ENCODE measurements around the gene RHBDL2.
"Not testable (repeated sequence)": the region's sequence is repeated elsewhere in the genome, so short reads cannot be mapped to it uniquely, and the experiment has no call there.

Gene RHBDL2

DNA sequence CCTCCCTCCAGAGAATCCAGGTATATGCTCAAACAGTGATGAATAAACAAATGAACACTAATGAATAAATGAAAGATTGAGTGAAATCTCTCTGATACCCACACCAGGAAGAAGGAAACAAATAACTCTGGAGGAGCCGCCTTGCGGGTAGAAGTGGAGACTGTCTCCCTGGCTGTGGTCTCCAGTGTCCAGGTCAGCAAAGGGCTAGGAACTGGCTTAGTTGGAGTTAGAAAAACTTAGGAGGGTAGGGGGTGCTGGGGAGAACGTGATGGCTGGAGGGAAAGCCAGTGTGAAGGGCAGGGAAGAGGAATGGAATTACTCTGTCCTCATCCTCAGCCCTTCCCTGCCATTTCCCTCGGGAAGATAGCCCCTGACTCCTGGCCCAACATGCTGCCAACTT is 537 bp downstream of the RHBDL2 start:
- in situ Hi-C loops (cut with HindIII; ENCODE audit: low pct_ligation_motif_present, low pct_unique_long_range_greater_than_20kb, low sequenced_read_pairs), result no loop called here
- peak; percentile 21 for DNase-seq

DNA sequence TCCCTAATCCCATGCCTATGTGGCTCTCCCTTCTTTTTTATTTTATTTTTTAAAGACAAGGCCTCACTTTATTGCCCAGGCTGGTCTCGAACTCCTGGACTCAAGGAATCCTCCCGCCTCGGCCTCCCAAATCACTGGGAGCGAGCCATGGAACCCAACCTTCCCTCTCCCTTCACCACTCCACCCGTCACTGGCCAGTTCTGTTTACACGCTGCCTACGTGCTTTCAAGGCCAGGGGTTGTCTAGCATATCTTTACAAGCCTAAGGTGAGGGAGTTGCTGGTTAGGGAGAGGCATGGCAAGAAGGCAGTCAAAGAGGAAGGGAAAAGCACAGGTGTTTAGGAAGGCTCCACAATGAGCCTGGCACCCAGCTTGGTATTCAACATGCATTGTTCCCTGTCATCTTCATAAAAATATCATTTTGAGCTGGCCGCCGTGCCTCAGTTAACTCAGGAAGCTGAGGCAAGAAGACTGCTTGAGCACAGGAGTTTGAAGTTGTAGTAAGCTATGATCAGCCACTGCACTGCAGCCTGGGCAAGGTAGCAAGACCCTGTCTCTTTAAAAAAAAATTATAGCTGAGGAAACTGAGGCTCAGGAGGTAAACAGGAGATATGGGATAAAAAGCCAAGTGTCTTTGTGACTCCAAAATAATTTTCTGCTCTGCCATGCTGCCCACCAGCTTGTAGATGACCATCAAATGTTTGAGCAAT is 1.1 kb downstream of the RHBDL2 start:
- in situ Hi-C loops (cut with HindIII; ENCODE audit: low pct_ligation_motif_present, low pct_unique_long_range_greater_than_20kb, low sequenced_read_pairs), result no loop called here
- no peak for DNase-seq

DNA sequence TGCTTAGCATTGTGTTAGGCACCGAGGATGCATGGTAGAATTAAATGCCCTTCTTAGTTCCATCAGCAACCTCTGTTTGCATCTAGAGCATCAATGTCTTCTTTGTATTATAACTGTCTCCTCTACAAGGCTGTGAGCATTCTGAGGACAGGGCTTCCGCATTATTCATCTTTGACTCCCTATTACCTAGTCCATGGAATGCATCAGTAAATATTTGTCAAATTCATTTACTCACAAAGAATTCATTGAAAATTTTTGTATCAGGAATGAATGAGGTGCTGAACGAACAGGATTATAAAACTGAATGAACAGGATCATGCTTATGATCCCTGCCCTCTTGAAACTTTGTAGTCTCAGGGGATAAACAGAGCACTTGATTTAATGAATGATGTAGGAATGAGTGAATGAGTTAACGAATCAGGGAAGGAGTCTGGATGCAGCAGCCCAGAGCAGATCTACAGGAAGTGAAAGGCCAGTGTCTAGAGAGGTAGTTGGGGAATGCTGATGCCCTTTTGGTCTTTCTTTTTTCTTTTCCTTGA is 2.8 kb downstream of the RHBDL2 start:
- in situ Hi-C loops (cut with HindIII; ENCODE audit: low pct_ligation_motif_present, low pct_unique_long_range_greater_than_20kb, low sequenced_read_pairs), result no loop called here
- DNase-seq, result no peak

DNA sequence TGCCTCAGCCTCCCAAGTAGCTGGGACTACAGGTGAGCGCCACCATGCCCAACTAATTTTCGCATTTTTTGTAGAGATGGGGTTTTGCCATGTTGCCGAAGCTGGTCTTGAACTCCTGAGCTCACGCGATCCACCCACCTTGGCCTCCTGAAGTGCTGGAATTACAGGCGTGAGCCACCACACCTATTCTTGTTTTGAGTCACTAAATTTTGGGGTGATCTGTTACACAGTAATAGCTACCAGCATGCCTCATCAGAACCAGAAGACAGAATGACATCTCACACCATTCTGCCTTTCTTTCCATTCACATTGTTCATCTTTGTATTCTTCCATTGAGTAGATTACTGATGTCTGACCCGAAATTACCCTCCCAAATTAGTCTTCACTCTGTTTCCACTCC is 9.1 kb downstream of the RHBDL2 start:
- no peak for DNase-seq
- in situ Hi-C loops (cut with HindIII; ENCODE audit: low pct_ligation_motif_present, low pct_unique_long_range_greater_than_20kb, low sequenced_read_pairs), result no loop called here

DNA sequence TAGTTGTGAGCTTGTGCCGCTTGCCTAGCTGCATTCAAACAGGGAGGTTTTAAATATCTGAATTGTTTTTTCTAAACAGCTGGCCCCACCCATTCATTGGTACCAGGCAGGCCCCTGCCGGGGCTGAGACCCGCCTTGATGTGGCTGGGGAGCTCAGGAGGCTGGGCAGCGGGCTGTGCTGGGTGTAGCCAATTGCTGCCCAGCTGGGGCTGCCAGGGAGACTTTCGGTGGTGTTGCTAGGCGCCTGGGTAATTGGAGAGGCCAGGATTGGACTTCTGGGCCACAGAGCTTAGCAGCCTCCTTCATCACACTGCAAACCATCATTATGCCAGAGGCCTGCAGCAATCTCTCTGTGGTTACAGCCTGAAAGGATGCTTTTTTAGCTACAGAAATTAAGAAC is 12.2 kb downstream of the RHBDL2 start:
- no peak for DNase-seq
- in situ Hi-C loops (cut with HindIII; ENCODE audit: low pct_ligation_motif_present, low pct_unique_long_range_greater_than_20kb, low sequenced_read_pairs), result no loop called here

DNA sequence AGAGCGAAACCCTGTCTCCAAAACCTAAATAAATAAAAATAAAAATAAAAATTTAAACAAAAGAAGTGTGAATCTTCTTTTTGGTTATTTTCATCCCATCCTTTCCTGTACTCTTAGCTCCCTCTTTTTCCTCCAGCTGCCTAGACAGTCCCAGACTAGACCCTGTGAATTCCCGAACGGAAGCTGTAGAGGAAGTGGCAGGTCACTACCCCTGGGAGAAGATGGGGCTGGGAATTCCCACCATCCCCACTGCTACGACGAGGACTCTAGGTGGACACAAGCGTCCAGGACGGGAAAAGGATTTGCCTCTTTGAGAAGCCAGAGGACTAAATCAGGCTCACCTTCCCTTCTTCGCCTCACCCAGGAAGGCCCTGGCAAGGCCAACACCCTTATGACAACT is 12.6 kb downstream of the RHBDL2 start:
- in situ Hi-C loops (cut with HindIII; ENCODE audit: low pct_ligation_motif_present, low pct_unique_long_range_greater_than_20kb, low sequenced_read_pairs), result no loop called here
- DNase-seq, result no peak

DNA sequence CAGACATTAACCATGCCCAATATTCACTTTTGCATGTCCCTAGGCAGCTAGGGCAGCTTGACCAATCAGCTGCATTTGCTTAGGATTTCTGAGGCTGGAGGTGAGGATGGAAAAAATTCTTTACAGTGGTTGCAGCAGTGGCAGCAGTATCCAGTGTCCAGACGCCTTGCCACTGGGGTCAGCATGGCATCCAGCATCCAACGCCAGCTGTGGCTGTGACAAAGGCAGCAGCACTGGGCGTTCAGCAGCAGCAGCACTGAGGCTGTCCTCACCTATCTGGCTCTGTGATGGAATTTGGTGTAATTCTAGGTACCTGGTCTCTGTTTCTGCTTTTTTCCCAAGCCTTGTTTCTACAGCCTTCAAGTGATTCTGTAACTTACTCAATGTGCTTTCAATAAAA is 15.5 kb downstream of the RHBDL2 start:
- DNase-seq, result no peak
- in situ Hi-C loops (cut with HindIII; ENCODE audit: low pct_ligation_motif_present, low pct_unique_long_range_greater_than_20kb, low sequenced_read_pairs), result no loop called here

DNA sequence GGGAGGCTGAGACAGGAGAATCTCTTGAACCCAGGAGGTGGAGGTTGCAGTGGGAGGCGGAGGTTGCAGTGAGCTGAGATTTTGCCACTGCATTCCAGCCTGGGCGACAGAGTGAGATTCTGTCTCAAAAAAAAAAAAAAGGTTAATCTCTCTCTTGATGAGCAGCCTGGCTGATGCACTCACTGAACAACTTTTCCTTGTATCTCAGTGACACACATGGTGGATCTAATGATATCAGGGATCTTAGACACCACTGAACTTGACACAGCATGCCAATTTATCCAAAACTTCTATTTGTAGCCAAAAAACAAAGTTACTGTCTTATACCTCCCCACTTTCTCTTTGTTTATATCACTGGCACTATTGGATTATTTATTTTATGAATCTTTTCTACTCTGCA is 16.2 kb downstream of the RHBDL2 start:
- DNase-seq, result no peak
- in situ Hi-C loops (cut with HindIII; ENCODE audit: low pct_ligation_motif_present, low pct_unique_long_range_greater_than_20kb, low sequenced_read_pairs), result no loop called here

DNA sequence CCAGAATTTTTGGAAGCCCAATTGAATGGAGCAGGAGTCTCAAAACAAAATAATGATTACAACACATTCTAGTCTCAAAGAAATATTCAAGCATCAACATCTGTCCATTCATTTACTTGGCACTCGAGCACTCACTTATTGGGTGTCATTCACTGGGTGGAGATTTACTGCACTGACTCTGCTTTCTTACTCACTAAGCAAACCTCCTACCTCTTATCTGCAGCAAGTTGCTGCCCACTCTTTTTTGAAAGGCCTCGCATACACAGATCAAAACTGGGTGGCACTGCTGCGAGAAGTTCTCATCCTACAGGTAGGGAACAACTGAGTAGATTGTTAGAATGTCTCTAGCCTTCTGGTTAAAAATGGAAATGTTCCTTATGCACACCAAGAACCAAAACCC is 18.0 kb downstream of the RHBDL2 start:
- in situ Hi-C loops (cut with HindIII; ENCODE audit: low pct_ligation_motif_present, low pct_unique_long_range_greater_than_20kb, low sequenced_read_pairs), result no loop called here
- DNase-seq, result no peak

DNA sequence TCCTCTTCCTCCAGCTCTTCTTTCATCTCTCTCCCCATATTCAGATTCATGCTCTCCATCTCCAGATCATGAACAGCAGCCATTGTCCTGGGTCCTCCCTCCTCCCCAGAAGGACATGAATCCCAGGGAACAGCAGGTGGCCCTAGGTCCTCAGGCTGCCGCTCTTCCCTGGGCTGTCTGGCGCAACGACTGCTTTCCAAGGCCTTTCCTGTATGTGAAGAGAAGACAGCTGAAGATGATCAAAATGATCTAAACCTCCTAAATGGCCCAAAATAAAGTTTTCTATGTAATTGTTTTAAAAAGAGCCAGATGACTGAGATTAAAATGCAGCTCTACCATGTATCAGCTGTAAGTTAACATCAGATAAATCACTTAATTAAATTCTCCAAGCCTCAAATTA is 22.5 kb downstream of the RHBDL2 start:
- in situ Hi-C loops (cut with HindIII; ENCODE audit: low pct_ligation_motif_present, low pct_unique_long_range_greater_than_20kb, low sequenced_read_pairs), result no loop called here
- DNase-seq, result no peak

DNA sequence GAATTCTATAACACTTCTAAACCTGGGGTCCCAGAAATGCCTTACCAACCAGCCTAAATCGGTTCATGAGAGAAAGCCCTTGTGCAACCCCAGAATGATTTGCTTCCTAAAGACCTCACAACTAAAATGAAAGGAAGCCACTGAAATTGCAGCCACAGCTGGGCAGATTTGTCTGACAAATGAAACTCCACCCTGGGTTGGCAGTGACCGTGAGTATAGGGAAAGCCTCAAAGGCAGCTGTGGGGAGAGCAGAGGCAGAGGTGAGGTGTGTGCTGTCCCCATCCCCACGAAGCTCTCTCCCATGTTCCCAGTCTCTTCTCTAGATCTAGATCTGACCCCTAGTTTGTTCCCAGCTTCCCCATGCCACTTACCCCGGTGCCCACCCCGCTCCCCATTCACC is 23.1 kb downstream of the RHBDL2 start:
- DNase-seq, result no peak
- in situ Hi-C loops (cut with HindIII; ENCODE audit: low pct_ligation_motif_present, low pct_unique_long_range_greater_than_20kb, low sequenced_read_pairs), result no loop called here

DNA sequence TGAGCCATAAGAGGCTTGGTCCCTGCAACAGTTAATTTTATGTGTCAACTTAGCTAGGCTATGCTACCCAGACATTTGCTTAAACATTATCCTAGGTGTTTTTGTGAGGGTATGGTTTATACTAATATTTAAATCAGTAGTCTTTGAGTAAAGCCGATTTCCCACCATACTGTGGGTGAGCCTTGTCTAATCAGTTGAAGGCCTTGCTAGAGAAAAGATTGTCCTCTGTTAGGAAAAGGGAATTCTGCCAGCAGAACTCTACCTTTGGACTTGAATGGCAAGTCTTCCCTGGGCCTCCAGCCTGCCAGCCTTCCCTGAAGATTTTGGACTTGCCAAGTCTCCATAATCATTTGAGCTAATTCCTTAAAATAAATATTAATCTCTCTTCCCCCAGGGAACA is 23.9 kb downstream of the RHBDL2 start:
- no peak for DNase-seq
- in situ Hi-C loops (cut with HindIII; ENCODE audit: low pct_ligation_motif_present, low pct_unique_long_range_greater_than_20kb, low sequenced_read_pairs), result no loop called here

DNA sequence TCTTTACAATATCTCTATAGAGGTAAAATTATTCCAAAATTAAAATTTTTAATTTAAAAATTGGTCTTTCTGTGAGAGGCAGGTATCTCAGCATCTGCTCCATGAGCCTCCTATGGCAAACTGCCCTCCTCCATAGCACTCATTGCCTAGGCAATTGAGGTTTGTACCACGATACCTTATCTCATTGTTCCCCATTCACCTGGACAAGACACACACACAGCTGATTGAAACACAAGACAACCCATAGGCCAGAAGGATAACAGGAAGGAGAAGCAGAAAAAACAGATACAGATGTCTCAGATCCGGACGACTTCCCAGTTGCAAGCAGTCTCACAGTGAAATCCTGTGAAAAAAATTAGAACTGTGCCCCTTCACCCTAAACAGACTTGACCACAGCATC is 24.3 kb downstream of the RHBDL2 start:
- no peak for DNase-seq
- in situ Hi-C loops (cut with HindIII; ENCODE audit: low pct_ligation_motif_present, low pct_unique_long_range_greater_than_20kb, low sequenced_read_pairs), result no loop called here

DNA sequence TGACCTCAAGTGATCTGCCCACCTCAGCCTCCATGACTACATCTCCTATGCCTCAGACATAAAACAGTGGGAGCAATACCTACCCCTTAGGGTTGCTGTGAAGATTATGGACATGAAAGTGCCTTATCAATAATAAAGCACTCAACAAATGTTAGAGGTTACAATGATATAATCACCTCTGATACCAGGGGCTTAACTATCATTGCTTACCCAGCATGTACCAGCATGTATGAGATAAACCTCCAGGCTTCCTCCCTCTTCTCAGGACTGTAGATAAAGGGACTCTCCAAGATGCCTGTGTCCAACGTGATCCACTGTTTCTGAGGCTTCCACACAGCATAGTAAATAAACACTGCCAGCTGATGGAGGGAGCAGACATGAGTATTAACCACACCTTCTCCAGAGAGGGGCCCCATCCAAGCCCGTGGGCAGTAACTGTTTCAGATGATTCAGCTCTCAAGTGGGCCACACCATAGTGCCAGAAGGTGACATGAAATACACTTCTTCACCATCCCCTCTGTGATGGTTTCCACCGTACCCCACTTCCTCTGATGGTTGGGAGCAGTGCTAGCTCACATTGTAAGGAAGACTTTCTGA is 26.2 kb downstream of the RHBDL2 start:
- in situ Hi-C loops (cut with HindIII; ENCODE audit: low pct_ligation_motif_present, low pct_unique_long_range_greater_than_20kb, low sequenced_read_pairs), result no loop called here
- DNase-seq, result no peak

DNA sequence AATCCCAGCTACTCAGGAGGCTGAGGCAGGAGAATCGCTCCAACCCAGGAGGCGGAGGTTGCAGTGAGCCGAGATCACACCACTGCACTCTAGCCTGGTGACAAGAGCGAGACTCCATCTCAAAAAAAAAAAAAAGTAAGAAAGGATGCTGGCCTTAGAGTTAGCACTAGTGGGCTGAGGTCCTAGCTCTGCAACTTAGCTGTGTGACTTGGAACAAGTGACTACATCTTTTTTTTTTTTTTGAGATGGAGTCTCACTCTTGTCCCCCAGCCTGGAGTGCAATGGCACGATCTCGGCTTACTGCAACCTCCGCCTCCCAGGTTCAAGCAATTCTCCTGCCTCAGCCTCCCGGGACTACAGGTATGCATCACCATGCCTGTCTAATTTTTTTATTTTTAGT is 26.7 kb downstream of the RHBDL2 start:
- DNase-seq; in situ Hi-C loops (cut with HindIII; ENCODE audit: low pct_ligation_motif_present, low pct_unique_long_range_greater_than_20kb, low sequenced_read_pairs): not testable (repeated sequence)

DNA sequence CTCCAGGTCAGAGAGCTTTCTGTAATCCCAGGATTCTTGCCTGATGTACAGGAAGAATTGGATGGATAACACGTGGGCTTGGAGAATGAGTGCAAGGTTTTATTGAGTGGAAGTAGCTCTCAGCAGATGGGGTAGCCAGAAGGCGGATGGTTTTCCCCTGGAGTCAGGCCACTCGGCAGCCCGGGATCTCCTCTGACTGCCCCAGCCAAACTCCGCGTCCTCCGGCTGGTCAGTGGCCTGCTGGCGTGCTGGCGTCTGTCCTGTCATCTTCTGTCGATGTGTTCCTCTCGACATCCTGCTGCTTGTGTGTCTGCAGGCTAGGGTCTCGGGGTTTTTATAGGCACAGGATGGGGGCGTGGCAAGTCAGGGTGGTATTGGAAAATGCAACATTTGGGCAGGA is 32.8 kb downstream of the RHBDL2 start:
- in situ Hi-C loops (cut with HindIII; ENCODE audit: low pct_ligation_motif_present, low pct_unique_long_range_greater_than_20kb, low sequenced_read_pairs), result no loop called here
- DNase-seq, result no peak

DNA sequence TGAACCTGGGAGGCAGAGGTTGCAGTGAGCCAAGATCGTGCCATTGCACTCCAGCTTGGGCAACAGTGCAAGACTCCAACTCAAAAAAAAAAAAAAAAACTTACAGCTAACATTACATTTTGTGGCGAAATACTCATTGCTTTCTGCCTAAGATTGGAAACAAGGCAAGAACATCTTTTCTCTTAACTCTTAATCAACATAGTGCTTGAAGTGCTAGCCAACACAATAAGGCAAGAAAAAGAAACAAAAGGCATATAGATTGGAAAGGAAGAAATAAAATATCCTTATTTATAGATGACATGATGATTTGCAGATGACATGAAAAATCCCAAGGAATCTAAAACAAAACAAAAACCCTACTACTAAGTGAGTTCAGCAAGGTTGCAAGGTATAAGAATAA is 35.6 kb downstream of the RHBDL2 start:
- in situ Hi-C loops (cut with HindIII; ENCODE audit: low pct_ligation_motif_present, low pct_unique_long_range_greater_than_20kb, low sequenced_read_pairs), result no loop called here
- no peak for DNase-seq

DNA sequence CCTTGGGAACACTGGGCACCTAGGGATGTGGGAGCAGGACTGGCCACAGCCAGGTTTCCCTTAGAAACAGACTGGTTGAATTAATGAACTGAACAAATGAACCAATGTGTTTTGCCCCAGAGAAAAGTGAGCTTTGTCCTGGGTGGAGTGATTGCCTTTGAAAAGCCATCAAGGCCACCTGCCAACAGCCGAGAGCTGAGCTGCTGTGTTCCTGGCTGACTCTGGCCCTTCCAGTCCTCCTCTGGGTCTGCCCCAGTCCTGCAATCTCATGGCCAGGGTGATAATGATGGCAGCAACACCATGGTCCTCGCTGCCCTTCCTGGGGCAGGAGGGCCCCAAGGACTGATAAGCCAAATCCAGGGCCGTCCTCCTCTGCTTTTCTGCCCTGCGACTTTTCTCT is 42.1 kb downstream of the RHBDL2 start:
- DNase-seq, result no peak
- in situ Hi-C loops (cut with HindIII; ENCODE audit: low pct_ligation_motif_present, low pct_unique_long_range_greater_than_20kb, low sequenced_read_pairs), result no loop called here

DNA sequence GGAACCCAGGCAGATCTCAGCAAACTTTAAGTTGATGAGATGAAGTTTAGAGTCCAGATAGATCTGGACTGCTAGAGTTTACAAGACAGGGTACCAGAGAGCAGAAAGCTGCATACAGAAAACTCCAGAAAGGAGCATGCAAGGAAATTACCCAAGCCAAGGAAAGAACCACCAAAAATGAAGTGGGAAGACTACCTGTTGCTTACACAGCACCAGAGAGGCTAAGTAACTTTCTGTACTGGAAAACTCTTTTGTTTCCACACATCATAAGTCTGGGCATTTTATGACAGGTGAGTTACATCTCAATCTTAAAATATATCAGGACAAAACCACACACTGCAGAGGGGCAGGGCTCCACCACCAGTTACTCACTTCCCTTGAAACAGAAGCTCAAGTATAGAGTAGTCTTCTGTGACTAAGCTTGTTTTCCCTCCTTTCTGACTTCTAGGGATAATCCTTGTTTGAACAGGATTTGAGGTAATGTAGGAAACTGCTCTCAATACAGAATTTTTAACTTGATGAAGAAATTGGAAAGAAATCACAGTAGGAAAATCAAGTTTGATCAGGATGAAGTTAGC is 42.9 kb downstream of the RHBDL2 start:
- no peak for DNase-seq
- in situ Hi-C loops (cut with HindIII; ENCODE audit: low pct_ligation_motif_present, low pct_unique_long_range_greater_than_20kb, low sequenced_read_pairs), result no loop called here

DNA sequence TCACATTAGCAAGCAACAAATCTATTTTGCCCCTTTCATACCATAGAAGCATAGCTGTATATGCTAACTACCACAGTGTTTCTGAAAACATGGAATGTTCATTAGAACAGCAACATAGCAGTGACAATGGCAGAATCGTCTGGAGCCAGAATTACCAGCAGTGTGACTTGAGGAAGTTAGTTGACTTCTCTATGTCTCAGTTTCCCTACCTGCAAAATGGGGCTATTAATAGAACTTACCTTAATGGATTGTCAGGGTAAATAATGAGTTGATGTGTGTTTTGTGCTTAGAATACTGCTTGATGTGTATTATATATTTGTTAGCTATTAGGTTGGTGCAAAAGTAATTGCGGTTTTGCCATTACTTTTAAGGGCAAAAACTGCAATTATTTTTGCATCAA is 45.5 kb downstream of the RHBDL2 start:
- DNase-seq, result no peak
- in situ Hi-C loops (cut with HindIII; ENCODE audit: low pct_ligation_motif_present, low pct_unique_long_range_greater_than_20kb, low sequenced_read_pairs), result no loop called here
